Gastroesophageal sphincter (tissue), 4 donors: ENCODE measurements around the gene VPS35. TPM values are rescaled to one million over a fixed set of nuclear protein-coding genes. Genes with fewer than 3 reads are reported as not detected.
A peak's percentile ranks its signal among the peaks of the same experiment; 100 is the strongest.

Source experiments
- ATAC-seq: fragments of 150-250 bp; one replicate; pipeline ENCODE4 v1.9.1; 2016; ENCODE audit warnings: mild to moderate bottlenecking, moderate library complexity
- H3K27ac ChIP-seq, 4 donors: fragments of 200-600 bp; sonication (generic) in 3 of 4; 1 replicate in 3 of 4; 2 replicates in 1 of 4; pipeline ENCODE4 v1.5.1; 2016 to 2019
- H3K27me3 ChIP-seq: fragments of 200-600 bp; sonication (generic); one replicate; pipeline ENCODE4 v1.5.1; 2019
- H3K36me3 ChIP-seq, 2 donors: fragments of 200-600 bp; sonication (generic); one replicate each; pipeline ENCODE4 v1.5.1; 2019; ENCODE audit warnings: control low read depth in 1 of 2
- H3K4me1 ChIP-seq, 3 donors: fragments of 200-600 bp; sonication (generic); 1 replicate in 2 of 3; 2 replicates in 1 of 3; pipeline ENCODE4 v1.5.1; 2016 to 2019; ENCODE audit warnings: control low read depth in 2 of 3
- H3K4me3 ChIP-seq, 2 donors: fragments of 200-600 bp; sonication (generic); one replicate each; pipeline ENCODE4 v1.5.1; 2019; ENCODE audit warnings: mild to moderate bottlenecking in 1 of 2, moderate library complexity in 1 of 2
- H3K9me3 ChIP-seq, 3 donors: fragments of 200-600 bp; sonication (generic); one replicate each; pipeline ENCODE4 v1.5.1; 2017 to 2019; ENCODE audit warnings: control low read depth in 2 of 3
- EP300 ChIP-seq: sonication (generic); formaldehyde crosslinking; IDR thresholded peaks from one replicate; pipeline ENCODE4 v1.6.1; 2017; ENCODE audit warnings: antibody characterized with exemption, mild to moderate bottlenecking
- POLR2A ChIP-seq, 2 donors: fragments of 450-650 bp; IDR thresholded peaks; one replicate each; pipeline ENCODE4 v1.6.1; 2017; ENCODE audit warnings: antibody characterized with exemption in 2 of 2, mild to moderate bottlenecking in 2 of 2, moderate library complexity in 1 of 2
- POLR2AphosphoS5 ChIP-seq: sonication (generic); formaldehyde crosslinking; IDR thresholded peaks from one replicate; pipeline ENCODE4 v1.6.1; 2017; ENCODE audit warnings: antibody characterized with exemption
- WGBS, 2 donors: methylation state at CpG; one replicate each; pipeline ENCODE4 v1.1.5; 2018; ENCODE audit warnings: low coverage in 1 of 2; 5-methylcytosine and 5-hydroxymethylcytosine counted together
- total RNA-seq, 4 donors: library from RNA; depleted of rRNA; stranded (reverse); fragments of >200 nt; gene quantifications; one replicate each; pipeline ENCODE4 v1.1.0, GENCODE V29; 2016
- TF ChIP-seq, protein P1 (sequence below), 4 experiments: fragments of 200-600 bp in 2 of 4; fragments of 450-650 bp in 2 of 4; sonication (generic) in 1 of 4; IDR thresholded peaks; one replicate each; pipeline ENCODE4 v1.5.1; 2017 to 2019; ENCODE audit warnings: antibody characterized with exemption in 4 of 4, mild to moderate bottlenecking in 2 of 4, moderate library complexity in 2 of 4

The VPS35 gene
- total RNA-seq, 4 donors from 2014 or later: 76.6 to 119 (median 91.7) TPM

DNA sequence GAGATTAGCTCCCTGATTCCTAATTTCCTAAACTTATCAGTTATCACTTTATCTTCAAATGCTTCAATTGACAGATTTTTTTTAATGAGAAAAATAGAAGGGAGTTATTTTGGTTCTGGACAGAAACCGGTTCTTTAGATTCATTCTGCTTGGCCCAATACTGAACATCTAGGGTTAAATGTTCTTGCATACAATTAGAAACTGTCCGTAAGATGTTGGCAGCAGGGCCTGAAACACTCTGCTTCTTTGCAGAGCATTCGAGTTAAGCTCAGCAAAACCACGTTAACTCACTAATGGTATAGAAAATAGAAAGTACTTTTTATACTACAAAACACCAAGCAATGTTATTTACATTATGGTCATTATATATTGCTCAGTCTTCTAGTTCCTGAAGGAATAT lies 75.0 kb downstream of the VPS35 start:
- H3K4me1 ChIP-seq: no peaks in the 10 kb centered on the region
- TF ChIP-seq POLR2A (IDR thresholded peaks at IDR 0.05) (no peak), POLR2AphosphoS5 (no peak), EP300 (no peak)
- TF ChIP-seq, protein P1, sequence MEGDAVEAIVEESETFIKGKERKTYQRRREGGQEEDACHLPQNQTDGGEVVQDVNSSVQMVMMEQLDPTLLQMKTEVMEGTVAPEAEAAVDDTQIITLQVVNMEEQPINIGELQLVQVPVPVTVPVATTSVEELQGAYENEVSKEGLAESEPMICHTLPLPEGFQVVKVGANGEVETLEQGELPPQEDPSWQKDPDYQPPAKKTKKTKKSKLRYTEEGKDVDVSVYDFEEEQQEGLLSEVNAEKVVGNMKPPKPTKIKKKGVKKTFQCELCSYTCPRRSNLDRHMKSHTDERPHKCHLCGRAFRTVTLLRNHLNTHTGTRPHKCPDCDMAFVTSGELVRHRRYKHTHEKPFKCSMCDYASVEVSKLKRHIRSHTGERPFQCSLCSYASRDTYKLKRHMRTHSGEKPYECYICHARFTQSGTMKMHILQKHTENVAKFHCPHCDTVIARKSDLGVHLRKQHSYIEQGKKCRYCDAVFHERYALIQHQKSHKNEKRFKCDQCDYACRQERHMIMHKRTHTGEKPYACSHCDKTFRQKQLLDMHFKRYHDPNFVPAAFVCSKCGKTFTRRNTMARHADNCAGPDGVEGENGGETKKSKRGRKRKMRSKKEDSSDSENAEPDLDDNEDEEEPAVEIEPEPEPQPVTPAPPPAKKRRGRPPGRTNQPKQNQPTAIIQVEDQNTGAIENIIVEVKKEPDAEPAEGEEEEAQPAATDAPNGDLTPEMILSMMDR (IDR thresholded peaks at IDR 0.05): no peak
- 34 to 38% methylated on average over 4 of the region's 4 CpGs for WGBS, 2 donors
- ATAC-seq: no peak
- no peak overlapping the region for H3K4me3 ChIP-seq
- H3K9me3 ChIP-seq: no peaks in the 10 kb centered on the region
- H3K27me3 ChIP-seq: no peaks in the 10 kb centered on the region
- H3K27ac ChIP-seq: no peak overlapping the region
- no peaks in the 10 kb centered on the region for H3K36me3 ChIP-seq

DNA sequence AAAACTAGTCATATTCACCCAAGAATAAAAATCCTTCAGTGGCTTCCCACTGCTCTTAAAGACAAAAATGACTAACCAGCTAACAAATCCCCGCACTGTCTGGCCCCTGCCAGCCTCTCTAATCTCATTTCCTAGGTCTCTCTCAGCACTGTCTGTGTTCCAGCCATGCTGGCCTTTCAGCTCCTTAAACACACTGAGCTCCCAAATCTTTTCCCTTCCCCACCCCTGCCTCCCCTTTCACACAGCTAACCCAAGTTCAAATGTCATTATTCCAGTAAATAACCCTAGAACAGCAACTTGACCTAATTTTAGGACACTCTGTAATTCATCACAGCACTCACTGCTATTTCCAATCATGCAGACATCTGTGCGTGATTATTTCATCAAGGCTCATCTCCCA lies 75.6 kb downstream of the VPS35 start:
- Histone ChIP-seq H3K36me3 (no peaks in the 10 kb centered on the region), H3K4me3 (no peak overlapping the region), H3K27ac (no peak overlapping the region), H3K9me3 (no peaks in the 10 kb centered on the region), H3K4me1 (no peaks in the 10 kb centered on the region), H3K27me3 (no peaks in the 10 kb centered on the region)
- TF ChIP-seq, protein P1 (IDR thresholded peaks at IDR 0.05): no peak
- no peak for TF ChIP-seq EP300
- no peak for TF ChIP-seq POLR2AphosphoS5
- no peak for TF ChIP-seq POLR2A (IDR thresholded peaks at IDR 0.05)
- ATAC-seq: no peak
- 53 to 64% methylated on average over 2 of the region's 2 CpGs for WGBS, 2 donors

DNA sequence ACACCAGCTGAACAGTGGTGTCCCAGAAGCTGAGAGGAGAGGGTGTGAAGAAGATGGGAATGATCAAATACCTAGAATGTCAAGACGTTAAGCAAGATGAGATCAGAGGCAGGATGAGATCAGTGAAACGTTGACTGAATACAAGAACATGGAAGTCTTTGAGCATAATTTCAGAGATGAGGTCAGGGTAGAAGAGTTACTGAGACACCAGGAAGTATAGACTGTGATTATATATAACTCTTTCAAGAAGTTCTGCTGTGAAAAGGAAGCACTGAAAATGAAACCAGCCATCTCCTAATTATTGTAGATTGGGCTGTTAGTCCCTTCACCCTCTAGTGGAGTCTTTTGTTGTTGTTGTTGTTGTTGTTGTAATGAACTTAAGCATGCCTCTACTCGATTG lies 76.9 kb downstream of the VPS35 start:
- 45 to 73% methylated on average over 2 to 3 of the region's 3 CpGs for WGBS, 2 donors
- H3K4me1 ChIP-seq: no peaks in the 10 kb centered on the region
- H3K9me3 ChIP-seq: no peaks in the 10 kb centered on the region
- no peak for ATAC-seq
- no peak overlapping the region for H3K4me3 ChIP-seq
- H3K27ac ChIP-seq: no peak overlapping the region
- H3K36me3 ChIP-seq: no peaks in the 10 kb centered on the region
- no peaks in the 10 kb centered on the region for H3K27me3 ChIP-seq
- TF ChIP-seq POLR2A (IDR thresholded peaks at IDR 0.05) (no peak), POLR2AphosphoS5 (no peak), EP300 (no peak)
- TF ChIP-seq, protein P1 (IDR thresholded peaks at IDR 0.05): no peak

DNA sequence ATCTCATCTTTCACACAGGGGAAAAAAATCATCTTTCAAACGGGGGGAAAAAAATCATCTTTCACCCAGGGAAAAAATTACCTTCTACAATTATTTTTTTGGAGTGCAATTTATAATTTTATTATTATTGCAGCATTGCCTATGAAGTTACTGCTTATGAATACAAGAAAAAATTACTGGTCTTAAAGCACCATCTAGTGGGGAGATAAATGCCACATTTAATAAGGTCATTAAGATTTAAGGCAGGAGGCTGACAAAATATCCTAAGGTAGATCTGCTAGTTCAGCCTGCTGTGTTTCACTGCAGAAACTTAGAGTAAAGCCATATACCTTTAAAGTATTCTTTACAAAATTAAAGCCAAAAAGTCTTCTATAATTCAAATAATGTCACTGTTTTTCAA lies 81.4 kb downstream of the VPS35 start:
- no peak for ATAC-seq
- Histone ChIP-seq H3K27ac (no peak overlapping the region), H3K4me3 (no peak overlapping the region), H3K4me1 (no peaks in the 10 kb centered on the region), H3K9me3 (no peaks in the 10 kb centered on the region), H3K36me3 (no peaks in the 10 kb centered on the region), H3K27me3 (no peaks in the 10 kb centered on the region)
- WGBS, 2 donors: 14 to 62% methylated on average over 1 of the region's 1 CpG
- TF ChIP-seq, protein P1 (IDR thresholded peaks at IDR 0.05): peak; percentile 23 to 47 (median 36)
- TF ChIP-seq EP300 (no peak), POLR2AphosphoS5 (no peak)

DNA sequence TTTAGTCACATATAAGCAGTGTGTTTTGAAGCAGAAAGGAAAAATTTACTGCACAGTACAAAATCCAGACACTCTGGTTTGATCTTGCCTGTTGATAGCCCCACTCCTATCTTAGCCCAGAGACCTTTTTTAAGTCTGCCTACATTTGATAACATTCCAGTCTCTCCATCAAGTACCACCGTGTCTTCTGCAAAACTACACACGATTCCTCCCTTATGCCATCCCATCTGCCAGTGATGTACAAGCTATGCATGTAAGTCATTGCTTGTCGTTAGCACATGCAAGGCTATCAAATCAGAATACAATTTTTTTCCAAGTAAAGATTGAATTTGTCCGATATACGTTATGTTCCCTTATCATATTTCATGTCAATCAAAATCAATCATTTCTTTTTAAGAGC lies 82.7 kb downstream of the VPS35 start:
- no peak overlapping the region for H3K27ac ChIP-seq
- TF ChIP-seq EP300 (no peak), POLR2AphosphoS5 (no peak), POLR2A (IDR thresholded peaks at IDR 0.05) (no peak)
- TF ChIP-seq, protein P1 (IDR thresholded peaks at IDR 0.05): no peak
- no peaks in the 10 kb centered on the region for H3K36me3 ChIP-seq

More for the DNA sequence above, 82.7 kb downstream of the VPS35 start:
- ATAC-seq: no peak
- Histone ChIP-seq H3K9me3 (no peaks in the 10 kb centered on the region), H3K4me1 (no peaks in the 10 kb centered on the region), H3K27me3 (no peaks in the 10 kb centered on the region), H3K4me3 (no peak overlapping the region)
- 93 to 100% methylated on average over 5 of the region's 5 CpGs for WGBS, 2 donors

Other genes with a start within 250 kb of the VPS35 start
- 1 to 10 TPM in 1 of 4 donors, under 1 TPM in 3; 0.31 to 4.1 (median 0.86) TPM for gene SHCBP1, start 67.8 kb downstream of the VPS35 start, total RNA-seq
- gene ORC6, start 481 bp upstream of the VPS35 start, total RNA-seq: 1 to 10 TPM in 2 of 4 donors, under 1 TPM in 2; 0.62 to 2.2 (median 1.2) TPM
- gene MYLK3, start 59.2 kb upstream of the VPS35 start, total RNA-seq: 1 to 10 TPM in 1 of 4 donors, under 1 TPM in 3; 0.31 to 2.2 (median 0.54) TPM
- gene C16orf87, start 142.0 kb upstream of the VPS35 start, total RNA-seq: 10 to 100 TPM in 2 of 4 donors, 1 to 10 TPM in 2; 5.8 to 13.7 (median 9.4) TPM
- 1 to 10 TPM; 3.8 to 8.6 (median 5.4) TPM for gene GPT2, start 195.2 kb upstream of the VPS35 start, total RNA-seq